Measurements from ENCODE around the gene SH2D1B.

DNA sequence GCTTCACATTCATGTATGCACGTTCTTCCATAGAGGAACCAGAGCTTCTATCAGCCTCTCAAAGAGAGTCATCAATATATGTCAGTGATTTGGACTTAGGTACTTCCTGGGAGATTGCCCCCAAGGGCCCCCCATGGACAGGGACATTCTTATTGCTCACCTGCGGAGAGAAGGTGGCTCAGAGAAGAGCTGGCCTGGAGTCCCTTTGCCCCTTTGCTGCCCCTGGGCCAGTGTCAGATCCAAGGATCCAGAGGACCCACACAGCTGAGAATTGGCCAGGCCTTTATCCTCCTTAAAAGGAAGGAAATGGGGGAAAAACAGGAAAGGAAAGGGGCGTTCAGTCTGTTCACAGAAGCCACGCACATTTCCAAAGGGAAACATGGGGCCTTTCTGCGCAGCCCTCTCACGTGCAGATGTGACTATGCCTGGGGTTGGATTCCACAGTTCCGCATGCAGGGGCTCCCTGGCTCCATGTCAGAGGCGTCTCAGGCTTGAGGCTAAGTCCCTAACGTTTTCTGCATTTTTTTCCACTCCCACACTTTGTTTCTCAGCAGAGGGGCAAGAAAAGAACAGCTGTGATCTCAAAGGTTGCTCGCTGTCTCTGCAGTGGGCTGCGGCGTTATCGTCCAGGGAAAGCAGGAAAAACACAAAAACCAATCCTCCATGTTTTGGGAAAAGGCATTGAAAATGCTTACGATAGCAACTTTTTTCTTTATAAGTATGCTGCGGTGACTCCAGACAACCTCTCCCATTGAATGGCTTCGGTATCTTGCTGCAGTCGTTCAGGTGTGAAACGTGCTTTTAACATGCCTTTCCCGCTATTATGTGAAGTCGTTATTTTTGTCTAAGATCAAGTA is 24.5 kb downstream of the SH2D1B start:
- TF ChIP-seq POLR2A (IDR thresholded peaks at IDR 0.05; ENCODE audit: low read depth, low read length) (no peak), POU2F2 (IDR thresholded peaks at IDR 0.05; ENCODE audit: low read depth, low read length) (no peak), POLR2AphosphoS5 (IDR thresholded peaks at IDR 0.05; ENCODE audit: low read depth, low read length) (no peak), PAX5 (IDR thresholded peaks at IDR 0.05; ENCODE audit: insufficient read depth, low read length, severe bottlenecking) (no peak), SPI1 (IDR thresholded peaks at IDR 0.05; ENCODE audit: low read depth, low read length) (no peak), TAF1 (IDR thresholded peaks at IDR 0.05; ENCODE audit: low read depth, low read length) (no peak)

Measured in GM12891 (cell line).